Bronchial epithelial cell (primary cell): ENCODE results near the gene CYB5R3. TPM values are rescaled to one million over a fixed set of nuclear protein-coding genes. Genes with fewer than 3 reads are reported as not detected.

ENCODE experiments used
- DNase-seq: peaks from one replicate; pipeline ENCODE4 v3.0.0-alpha.2; 2010; ENCODE audit warnings: low read depth
- FAIRE-seq: peaks from 2 replicates; lab custom pipeline; 2011; peaks lifted over from hg19 to GRCh38; lab: Jason Lieb, UNC
- H3K27me3 ChIP-seq: 2 replicates; pipeline ENCODE4 v1.5.1; 2011; ENCODE audit warnings: low read length; ENCODE audit not compliant: control insufficient read depth, insufficient read depth
- H3K36me3 ChIP-seq: 2 replicates; pipeline ENCODE4 v1.5.1; 2011; ENCODE audit warnings: low read length; ENCODE audit not compliant: control insufficient read depth, insufficient read depth
- H3K4me3 ChIP-seq: 2 replicates; pipeline ENCODE4 v1.5.1; 2011; ENCODE audit warnings: mild to moderate bottlenecking, low read depth, low read length, control low read depth
- CTCF ChIP-seq: IDR thresholded peaks from 2 replicates; pipeline ENCODE4 v1.5.1; 2011; ENCODE audit warnings: mild to moderate bottlenecking, moderate library complexity, low read length, control low read depth, inconsistent platforms; ENCODE audit not compliant: insufficient read depth, severe bottlenecking
- total RNA-seq: library from RNA; depleted of rRNA; stranded (reverse); fragments of >200 nt; gene quantifications from 2 replicates; pipeline ENCODE4 v1.2.1, GENCODE V29; 2014

The CYB5R3 gene
- total RNA-seq, 1 donor from 2014 or later = 9.0 TPM

GRCh38 chr22:42685941-42686653 lies 36.9 kb upstream of the CYB5R3 start:
- FAIRE-seq = no peak
- no peaks in the 10 kb centered on the region for H3K36me3 ChIP-seq
- H3K27me3 ChIP-seq = no peaks in the 10 kb centered on the region
- no peak overlapping the region for H3K4me3 ChIP-seq
- TF ChIP-seq CTCF = no peak
- DNase-seq = no peak

- Histone ChIP-seq H3K36me3 (no peaks in the 10 kb centered on the region), H3K27me3 (no peaks in the 10 kb centered on the region), H3K4me3 (no peak overlapping the region)
- DNase-seq (no peak), FAIRE-seq (no peak)
- no peak for TF ChIP-seq CTCF
Measured at GRCh38 chr22:42684462-42685195, 35.4 kb upstream of the CYB5R3 start.

- FAIRE-seq = no peak
- no peaks in the 10 kb centered on the region for H3K27me3 ChIP-seq
- DNase-seq = no peak
- H3K4me3 ChIP-seq = no peak overlapping the region
- TF ChIP-seq CTCF = no peak
- H3K36me3 ChIP-seq = no peaks in the 10 kb centered on the region
Measured at GRCh38 chr22:42683578-42684283, 34.5 kb upstream of the CYB5R3 start.

GRCh38 chr22:42682113-42682851 lies 33.1 kb upstream of the CYB5R3 start:
- no peak overlapping the region for H3K4me3 ChIP-seq
- DNase-seq (no peak), FAIRE-seq (peak; percentile 58)
- TF ChIP-seq CTCF = no peak
- H3K36me3 ChIP-seq = no peaks in the 10 kb centered on the region
- no peaks in the 10 kb centered on the region for H3K27me3 ChIP-seq

- H3K27me3 ChIP-seq = no peaks in the 10 kb centered on the region
- H3K36me3 ChIP-seq = no peaks in the 10 kb centered on the region
- no peak overlapping the region for H3K4me3 ChIP-seq
- DNase-seq (peak; percentile 98), FAIRE-seq (peak; percentile 98)
- TF ChIP-seq CTCF = no peak
Measured at GRCh38 chr22:42680648-42681047, 31.5 kb upstream of the CYB5R3 start.
